Germinal center (tissue), 1 donor: ENCODE results near the gene SLC5A2.
A peak's percentile ranks its signal among the peaks of the same experiment; 100 is the strongest.
"Not testable (repeated sequence)": the region's sequence is repeated elsewhere in the genome, so short reads cannot be mapped to it uniquely, and the experiment has no call there.

Experiments
- DNase-seq: peaks from one replicate; pipeline ENCODE4 v3.0.0; 2012; ENCODE audit warnings: mixed read lengths, low spot score

SLC5A2 gene

DNA sequence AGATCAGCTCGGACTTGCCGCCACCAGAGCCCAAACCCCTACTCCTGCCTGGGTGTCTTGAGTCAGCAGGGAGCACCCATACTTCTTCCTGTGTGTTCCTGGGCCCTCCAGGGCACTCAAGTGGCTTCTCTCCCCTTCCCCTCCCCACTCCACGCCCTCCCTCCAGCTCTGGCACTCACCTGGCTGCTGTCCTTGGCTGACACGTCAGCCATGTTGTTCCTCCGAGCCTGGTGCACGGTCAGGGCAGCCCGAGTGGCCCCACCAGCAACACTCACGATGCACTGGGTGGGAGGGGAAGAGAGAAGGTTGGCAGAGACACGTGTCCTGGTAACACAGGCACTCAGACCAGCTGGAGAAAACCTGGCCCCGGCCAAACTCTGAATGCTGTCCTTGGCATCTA, 13.7 kb downstream of the SLC5A2 start:
- DNase-seq, result no peak

DNA sequence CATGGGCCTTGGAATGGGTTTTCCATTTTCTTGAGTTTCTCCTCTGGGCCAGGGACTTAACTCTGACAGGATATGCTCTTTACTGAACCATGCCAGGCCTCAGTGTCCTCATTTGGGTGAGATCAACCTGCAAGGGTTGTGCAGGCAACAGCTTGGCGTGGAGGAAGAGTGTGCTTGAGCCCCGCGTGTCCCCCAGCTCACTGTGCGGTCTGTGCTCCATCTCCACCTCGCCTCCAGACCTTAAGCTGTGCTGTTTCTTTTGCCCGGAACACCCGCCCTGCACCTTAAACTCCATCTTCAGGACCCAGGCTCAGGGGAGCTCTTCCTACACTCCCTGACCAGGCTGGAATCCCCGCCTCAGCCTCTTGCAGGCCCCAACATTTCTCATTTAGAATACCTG, 15.6 kb downstream of the SLC5A2 start:
- no peak for DNase-seq

DNA sequence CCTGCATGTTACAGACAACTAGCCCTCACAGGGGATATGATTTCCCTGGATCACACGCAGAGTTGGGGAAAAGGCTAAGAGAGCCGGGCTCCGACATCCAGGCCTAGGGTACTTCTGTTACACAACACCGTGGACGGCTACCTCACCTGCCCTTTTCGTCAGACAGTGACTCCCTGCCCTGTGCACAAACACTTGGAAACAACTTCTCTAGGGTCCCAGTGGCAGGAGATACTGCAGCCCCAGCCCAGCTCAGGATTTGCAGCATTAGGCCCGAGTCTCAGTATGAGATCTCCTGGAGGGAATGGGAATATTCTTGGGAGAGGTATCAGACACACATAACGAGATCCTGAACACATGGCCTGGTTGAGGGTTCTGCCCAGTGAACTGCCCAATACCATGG, 17.0 kb downstream of the SLC5A2 start:
- DNase-seq, result no peak

DNA sequence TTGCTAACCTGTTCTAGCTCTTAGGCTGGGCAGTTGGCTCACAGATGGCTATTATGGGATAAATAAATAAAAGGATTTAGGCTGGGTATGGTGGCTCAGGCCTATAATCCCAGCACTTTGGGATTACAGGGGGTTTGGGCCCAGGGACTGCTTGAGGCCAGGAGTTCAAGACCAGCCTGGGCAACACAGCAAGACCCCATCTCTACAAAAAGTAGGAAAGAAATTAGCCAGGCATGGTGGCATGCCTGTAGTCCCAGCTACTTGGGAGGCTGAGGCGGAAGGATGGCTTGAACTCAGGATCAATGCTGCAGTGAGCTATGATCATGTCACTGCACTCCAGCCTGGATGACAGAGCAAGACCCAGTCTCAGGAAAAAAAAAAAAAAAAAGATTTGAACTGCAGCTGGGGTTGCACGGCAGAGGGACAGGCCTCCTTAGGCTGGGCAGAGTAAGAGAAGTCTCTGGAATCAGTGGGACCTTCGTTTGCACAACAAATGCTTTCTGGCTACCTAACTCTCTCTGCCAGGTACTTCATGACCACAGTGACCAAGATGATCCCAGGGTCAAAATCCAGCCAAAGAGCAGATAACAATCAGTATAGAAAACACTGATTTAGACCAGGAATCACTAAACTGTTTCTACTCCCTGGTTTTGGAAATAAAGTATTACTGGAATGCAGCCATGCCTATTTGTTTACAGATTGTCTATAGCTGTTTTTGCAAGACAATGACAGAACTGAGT, 18.5 kb downstream of the SLC5A2 start:
- DNase-seq, result no peak

DNA sequence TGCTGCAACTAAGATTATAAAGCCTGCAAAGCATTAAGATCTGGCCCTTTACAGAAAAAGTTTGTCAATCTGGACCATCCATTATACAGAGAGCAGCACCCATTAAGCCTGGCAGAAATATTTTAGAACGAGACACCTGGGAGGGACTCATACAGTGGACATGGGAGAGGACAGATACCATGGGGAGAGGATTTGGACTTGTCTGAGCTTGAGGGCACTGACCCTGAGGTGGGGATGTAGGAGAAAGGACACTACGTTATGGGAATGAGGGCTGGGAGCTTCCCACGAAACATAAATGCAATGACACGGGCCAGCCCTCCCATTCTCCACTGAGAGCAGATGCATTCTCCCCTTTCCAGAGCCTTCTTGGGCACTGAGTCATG, 19.0 kb downstream of the SLC5A2 start:
- DNase-seq, result no peak

DNA sequence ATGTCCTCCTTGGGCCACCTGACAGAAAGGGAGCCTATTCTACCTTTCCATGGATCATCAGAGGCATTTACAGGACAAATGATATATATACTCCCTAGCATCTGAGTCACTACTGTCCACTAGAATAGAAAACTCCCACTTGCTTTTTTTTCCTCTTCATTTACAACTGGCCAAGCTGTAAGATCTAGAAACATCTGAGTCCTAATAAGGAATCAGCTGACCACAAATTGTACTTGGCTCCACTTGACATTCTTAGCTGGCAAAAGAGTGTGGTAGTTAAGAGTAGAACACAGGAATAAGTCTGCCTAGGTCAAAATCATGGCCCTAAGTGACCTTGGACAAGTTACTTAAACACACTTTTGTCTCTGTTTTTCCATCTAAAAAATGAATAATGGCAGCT, 20.1 kb downstream of the SLC5A2 start:
- DNase-seq, result no peak

DNA sequence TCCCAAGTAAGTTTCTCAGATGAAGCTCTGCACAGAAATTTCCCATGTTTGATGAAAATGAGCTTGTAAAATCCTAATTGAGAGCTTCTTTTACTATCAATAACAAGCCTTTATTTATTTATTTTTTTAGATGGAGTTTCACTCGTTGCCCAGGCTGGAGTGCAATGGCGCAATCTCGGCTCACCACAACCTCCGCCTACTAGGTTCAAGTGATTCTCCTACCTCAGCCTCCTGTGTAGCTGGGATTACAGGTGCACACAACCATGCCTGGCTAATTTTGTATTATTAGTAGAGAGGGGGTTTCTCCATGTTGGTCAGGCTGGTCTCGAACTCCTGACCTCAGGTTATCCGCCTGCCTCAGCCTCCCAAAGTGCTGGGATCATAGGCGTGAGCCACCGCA, 20.6 kb downstream of the SLC5A2 start:
- DNase-seq, result not testable (repeated sequence)

DNA sequence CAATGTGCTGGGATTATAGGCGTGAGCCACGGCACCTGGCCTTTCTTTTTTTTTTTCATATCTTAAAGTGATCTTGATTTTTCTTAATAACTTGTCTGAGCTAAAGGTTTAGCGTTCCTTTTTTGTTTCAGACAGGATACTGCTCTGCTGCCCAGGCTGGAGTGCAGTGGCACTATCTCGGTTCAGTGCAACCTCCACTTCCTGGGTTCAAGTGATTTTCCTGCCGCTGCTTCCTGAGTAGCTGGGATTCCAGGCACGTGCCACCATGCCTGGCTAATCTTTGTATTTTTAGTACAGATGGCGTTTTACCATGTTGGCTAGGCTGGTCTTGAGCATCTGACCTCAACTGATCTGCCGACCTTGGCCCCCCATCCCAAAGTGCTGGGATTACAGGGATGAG, 21.2 kb downstream of the SLC5A2 start:
- DNase-seq, result no peak

DNA sequence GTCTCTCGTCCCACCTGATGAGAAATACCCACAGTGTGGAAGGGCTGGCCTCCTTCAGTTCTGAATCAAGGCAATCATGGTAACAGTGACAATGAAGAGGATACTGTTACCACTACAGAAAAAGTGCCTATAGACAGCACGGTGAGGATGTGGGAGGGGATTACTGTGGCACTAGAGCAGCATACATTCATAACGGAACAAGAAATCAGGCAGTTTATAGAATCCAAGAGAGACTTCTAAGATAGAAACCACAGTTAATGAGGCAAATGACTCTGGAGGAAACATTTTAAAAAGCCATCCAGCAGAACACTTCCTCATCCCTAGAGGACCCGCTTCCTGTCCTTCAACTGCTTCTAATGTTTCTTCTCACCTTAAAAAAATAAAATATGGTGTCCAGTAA, 22.6 kb downstream of the SLC5A2 start:
- DNase-seq, result no peak

DNA sequence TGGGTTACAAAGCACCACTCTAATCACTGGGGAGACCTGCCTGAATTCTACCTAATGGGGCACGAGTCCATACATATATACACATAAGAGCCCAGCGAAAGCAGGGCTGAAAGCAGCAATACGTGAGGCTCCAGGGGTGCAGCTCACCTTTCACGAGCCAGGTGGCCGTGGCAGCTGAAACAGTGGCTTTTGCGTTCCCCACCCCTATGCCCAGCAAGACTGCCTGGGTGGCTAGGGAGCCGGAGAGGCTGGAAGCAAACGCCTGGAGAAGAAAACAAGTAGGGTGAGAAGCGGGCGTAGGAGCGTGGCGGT, 24.6 kb downstream of the SLC5A2 start:
- no peak for DNase-seq

DNA sequence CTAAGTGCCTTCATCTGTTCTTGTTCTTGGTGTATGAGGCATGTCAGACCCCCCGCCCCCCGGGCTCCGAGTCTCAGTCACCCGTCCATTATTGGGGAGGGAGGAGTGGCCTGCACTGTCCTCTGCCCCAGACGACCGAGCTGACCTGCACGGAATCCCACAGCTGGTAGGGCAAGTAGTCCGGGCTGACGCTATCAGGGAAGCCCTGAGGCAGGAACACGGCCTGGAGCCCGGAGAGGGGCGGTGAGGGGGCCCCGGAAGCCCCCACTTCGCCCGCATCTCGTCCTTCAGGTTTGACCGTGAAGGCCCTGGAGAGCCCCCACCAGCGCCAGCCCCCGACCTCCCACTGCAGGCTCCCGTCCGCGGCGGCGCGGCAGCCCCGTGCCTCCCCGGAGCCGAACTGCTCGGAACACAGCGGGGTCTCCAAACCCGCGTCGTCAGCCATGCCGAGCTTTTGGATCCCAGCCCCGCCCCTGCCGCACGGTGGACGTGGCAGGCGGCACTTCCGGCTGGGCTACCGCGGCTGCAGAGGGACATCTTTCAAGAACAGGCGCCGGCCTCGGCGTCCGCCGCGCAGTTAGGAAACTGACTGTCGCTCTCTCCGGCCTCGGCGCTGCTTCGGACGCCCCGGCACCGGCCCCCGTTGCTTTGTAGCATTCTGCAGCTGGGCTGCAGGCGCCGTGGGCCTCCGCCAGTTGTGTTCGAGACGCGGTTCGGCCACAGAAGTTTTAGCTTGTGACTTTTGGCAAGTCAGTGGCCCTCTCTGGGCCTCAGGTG, 25.2 kb downstream of the SLC5A2 start, which contains the start of gene RUSF1:
TSS of gene RUSF1 (minus strand) at position 463 of the 777 bp plus-strand sequence. CDS start at position 445, 18 bp downstream.
- peak; percentile 74 for DNase-seq

DNA sequence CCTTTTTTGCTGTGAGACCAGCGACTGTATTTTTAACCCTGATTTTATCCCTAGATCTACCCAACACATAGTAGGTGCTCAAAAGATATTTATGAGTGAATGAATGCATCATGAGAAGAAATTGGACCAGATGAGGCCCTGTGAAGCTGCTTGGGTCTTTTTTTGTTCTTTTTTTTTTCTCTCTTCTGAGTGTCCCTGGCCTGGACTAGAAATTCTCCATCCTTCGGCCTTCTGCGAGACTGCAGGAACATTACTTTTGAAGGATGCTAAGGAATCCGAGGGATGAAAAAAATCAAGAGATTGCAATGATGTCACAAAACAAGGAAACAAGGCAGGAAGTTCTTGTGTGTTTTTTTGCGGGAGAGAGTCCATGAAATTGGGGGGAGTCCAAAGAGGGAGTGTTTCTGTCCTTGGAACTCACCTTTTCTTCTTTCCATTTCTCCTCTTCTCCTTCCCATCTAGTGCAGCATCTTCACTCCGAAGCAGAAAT, 25.8 kb downstream of the SLC5A2 start:
- DNase-seq, result no peak

DNA sequence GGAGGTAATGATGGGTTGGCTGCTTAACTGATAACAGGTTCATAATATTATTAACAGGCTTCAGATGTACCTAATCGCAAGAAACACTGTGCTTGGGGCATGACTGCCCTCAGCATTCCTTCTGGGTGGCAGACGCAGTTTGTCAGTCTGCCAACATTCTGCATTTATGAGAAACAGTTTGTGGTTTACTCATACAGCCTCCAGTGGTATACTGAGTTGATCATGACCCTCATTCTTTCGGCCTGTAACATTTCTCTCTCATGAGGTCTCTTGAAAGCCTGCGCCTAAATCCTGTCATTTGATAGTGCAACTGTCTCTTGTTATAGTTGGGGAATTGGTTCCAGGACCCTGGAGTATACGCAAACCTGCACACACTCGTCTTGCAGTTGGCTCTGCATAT, 30.2 kb downstream of the SLC5A2 start:
- DNase-seq, result no peak

DNA sequence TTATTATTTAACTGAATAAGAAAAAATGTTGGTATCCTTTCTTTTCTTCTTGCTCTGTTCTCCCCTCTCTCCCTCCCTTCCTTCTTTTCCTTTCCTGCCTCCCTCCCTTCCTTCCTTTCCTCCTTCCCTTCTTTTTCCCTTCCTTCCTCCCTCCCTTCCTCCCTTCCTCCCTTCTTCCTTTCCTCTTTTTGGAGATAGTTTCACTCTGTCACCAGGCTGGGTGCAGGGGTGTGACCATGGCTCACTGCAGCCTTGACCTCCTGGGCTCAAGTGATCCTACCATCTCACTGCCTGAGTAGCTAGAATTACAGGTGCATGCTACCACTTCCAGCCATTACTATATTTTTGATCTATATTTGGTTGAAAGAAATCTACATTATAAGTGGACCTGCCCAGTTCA, 31.0 kb downstream of the SLC5A2 start:
- no peak for DNase-seq

DNA sequence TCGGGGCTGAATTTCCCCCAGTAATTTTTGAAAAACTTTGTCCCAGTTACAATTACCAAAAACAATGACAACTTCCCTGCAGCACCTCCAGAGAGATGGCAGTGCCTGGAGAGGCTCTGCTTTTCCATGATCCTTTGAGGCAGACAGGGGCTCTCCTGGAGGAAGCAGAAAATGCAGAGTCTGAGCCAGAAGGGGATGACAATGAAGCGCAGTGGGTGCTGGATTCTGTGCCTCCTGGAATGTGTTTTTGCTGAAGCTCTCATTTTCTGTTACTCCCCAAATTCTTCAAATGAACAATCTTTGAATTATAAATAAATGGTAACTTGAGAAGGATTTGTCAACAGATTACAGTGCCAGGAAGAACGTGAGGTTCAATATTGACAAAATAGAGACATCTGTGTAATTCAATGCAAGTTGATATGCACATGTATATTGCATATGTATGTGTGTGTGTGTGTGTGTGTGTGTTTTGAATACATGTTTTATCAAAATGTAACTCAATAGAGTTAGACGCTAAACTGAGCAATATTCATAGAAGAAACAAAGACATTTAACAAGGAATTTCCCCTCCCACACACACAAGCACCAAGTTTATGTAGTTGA, 35.0 kb downstream of the SLC5A2 start:
- DNase-seq, result no peak

DNA sequence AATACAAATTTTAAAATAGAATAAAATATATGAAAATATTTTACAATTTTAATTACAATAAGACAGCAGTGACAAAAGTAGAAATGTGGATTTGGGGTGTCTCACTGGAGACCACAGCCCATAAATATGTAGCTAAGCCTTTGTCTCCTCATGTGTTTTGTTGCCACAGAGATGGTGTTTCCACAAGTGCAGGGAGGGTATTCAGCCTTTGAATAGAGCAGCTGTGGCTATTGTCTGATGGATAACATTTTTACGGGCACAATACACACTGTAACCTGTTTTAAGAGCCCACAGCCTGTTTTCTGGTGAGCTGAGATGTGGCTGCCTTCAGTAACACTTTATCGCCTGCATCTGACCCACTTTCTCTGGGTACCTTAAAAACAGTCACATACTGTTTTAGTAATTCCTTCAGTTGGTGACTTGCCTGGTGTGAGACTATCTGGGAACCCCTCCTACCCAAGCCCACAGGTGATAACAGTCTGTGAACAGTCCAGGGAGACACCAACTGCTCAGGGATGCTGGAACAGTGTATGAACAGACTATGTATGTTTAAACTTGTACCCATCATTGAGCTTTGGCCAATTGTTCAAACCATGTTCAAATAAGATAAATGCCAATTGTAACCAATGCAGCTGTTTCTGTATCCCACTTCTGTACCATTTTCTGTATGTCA, 37.0 kb downstream of the SLC5A2 start:
- DNase-seq, result no peak

DNA sequence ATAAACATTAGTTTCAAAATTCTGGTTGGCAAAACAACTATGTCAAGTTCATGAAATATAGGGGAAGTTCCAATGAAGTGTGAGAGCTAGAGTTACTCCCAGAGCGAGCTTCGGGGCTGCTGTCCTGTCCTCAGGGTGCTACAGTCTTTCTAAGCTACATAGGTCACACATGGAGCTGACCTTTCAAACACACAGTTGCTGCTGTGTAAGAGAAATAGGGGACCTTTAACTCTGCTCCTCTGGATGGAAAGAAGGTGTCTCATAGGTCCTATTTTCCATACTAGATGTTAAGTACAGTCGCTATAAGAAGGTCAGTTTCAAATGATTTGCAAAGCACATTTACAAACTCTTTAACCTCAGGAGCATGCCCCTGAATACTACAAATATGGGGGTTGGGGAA, 38.4 kb downstream of the SLC5A2 start:
- no peak for DNase-seq

DNA sequence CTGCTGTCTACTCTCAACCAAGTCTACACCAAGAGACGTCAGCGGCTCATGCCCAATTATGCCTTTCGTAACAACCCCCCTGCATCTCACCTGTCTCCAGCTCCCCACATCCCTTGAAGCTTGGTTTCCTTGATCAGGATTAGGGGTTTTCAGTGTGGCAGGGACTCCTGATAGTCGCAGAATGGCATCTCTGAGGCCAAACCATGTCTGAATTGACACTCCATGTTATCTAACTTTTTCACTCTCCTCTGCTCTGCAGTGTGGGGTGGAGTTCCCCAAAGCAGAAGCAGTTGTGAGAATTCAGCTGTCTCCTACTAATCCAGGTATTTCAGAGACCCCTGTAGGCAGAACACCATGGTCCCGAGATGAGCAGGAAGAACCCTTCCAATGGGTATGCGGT, 39.1 kb downstream of the SLC5A2 start:
- DNase-seq, result no peak

DNA sequence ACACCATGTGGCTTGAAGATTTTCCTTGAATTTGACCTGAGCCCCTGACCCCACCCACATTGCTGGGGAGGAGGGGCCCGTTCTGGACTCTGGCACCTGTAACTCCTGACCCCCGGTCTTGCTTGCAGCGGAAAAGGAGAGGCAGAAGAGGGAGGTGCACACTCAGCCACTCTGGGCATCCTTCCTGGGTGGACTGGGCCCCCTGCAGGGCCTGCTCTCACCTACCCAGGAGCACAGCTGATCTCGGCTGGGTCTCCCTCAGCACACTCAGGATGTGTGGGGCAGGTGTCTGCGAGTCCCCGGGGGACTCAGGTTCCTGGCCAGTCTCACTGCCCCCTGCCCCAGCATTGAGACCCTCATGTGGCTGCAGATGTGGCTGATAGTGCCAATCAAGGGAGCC, 40.8 kb downstream of the SLC5A2 start:
- not testable (repeated sequence) for DNase-seq

DNA sequence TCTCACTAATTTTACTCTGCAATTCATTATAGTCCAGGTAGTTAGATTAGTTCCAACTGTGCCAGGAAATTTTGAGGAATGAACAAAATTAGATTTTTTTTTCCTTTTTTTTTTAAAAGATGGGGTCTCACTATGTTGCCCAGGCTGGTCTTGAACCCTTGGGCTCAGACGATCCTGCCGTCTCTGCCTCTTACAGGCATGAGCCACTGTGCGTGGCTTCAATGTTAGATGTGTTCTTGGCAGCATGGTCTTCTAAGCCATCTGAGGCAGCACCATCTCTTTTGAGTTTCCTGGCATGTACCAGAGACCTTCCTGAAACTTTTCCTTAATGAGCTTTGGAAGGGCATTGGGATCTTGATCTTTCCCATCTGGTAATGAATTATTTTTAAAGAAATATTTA, 42.2 kb downstream of the SLC5A2 start:
- no peak for DNase-seq

DNA sequence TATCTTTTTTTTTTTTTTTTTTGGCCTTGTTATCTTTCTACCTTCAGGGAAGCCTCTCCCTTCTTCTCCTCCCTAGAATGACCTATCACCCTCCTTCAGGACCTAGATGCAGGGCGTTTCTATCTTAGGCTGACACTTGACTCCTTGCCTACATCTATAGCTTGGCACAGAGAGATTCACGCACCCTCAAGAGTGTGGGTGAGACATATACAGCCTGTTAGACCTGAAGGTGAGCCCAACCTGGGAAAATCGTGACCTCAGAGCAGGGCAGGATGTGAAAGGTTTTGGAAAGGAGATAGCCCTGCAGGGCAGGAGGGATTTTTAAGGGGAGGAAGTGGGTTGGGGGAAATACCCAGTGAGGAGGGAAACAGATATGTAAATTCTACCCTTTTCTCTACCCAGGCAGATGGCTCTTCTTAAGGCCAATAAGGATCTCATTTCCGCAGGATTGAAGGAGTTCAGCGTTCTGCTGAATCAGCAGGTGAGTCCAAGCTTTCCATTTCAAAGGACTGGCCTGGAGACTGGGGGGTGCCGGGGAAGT, 44.9 kb downstream of the SLC5A2 start, which contains the start of gene AHSP:
TSS of gene AHSP (plus strand) at position 167 of the 541 bp plus-strand sequence. CDS start at position 407, 240 bp downstream.
- DNase-seq, result no peak

DNA sequence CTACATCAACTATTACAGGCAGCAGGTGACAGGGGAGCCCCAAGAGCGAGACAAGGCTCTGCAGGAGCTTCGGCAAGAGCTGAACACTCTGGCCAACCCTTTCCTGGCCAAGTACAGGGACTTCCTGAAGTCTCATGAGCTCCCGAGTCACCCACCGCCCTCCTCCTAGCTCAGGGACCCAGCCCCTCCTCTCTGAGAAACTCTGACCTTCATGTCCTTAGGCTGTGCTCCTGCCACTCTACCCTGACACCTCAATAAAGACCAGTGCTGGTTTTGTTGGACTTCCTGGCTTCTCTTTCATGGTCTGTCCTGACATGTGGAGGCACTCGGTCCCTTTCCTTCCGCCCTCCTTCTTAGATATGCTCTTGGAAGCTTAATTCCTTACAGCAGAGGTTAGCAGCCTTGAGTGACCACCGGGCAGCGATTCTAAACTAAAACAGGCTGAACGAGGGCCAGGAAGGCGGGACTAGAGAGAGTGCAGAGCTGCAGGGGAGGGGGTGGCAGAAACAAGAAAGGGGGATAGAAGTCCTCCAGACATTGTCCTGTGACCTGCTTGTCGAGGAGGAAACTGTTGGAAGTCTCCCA, 45.7 kb downstream of the SLC5A2 start:
- no peak for DNase-seq
